ENCODE results near the gene KIF1A. TPM values are rescaled to one million over a fixed set of nuclear protein-coding genes. Genes with fewer than 3 reads are reported as not detected.

Gene KIF1A
- total RNA-seq, 1 donor from 2014 or later = 29.9 TPM

DNA sequence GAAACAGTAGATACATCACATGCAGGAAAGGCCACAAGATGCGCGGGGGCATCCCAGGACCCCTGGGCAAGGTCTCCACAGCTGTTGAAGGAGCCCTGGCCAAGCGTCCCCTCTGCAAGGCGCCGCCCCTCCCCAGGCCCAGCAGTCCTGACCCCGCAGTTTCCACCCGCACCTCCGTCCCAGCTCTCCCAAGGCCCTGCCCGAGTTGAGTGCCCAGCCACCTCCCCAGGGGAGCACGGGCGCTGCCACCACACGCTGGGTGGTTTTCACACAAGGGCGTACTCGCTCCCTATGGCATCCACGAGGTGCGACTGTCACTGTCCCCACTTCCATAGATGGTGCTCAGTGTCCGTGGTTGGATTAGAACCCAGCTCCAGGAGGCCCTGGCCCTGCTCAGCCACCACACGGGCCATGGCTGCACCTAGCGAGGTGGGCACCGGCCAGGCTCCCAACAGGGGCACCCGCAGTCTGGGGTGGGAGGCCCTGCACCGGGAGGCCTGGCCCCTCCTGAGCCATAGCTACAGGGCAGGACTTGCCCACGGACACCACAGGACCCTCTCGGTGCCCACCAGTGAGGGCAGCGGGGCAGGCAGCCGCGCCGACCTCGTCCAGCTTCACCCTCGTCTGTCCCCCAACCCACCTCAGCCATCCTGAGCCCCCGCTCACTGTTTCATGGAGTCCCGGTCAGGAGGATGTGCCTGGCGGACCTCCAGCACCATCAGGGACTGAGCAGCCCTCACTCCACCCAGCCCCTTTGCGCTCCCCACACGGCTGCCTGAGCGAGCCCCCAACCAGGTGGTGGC, 36.0 kb downstream of the KIF1A start:
- Histone ChIP-seq H4K20me1 (ENCODE audit: low read depth) (no peaks in the 10 kb centered on the region), H3K4me2 (no peak overlapping the region), H3K79me2 (ENCODE audit: low read depth) (no peaks in the 10 kb centered on the region), H3K36me3 (no peaks in the 10 kb centered on the region), H3K4me1 (no peaks in the 10 kb centered on the region), H3K27ac (no peak overlapping the region), H3K4me3 (no peak overlapping the region), H3K9ac (no peak overlapping the region), H3K9me3 (ENCODE audit: low read depth) (no peaks in the 10 kb centered on the region), H3F3A (ENCODE audit: low read depth) (no peaks in the 10 kb centered on the region), H2AFZ (replicated peaks) (no peak overlapping the region), H3K27me3 (no peaks in the 10 kb centered on the region)
- Mint-ChIP-seq H3K36me3 (no peaks in the 10 kb centered on the region), H3K27ac (no peak overlapping the region), H3K4me1 (no peaks in the 10 kb centered on the region), H3K9me3 (no peaks in the 10 kb centered on the region), H3K4me3 (no peak overlapping the region), H3K27me3 (ENCODE audit: insufficient read depth, low read depth) (peaks cover 4% of the 10 kb centered on the region)
- no peak for DNase-seq (ENCODE audit: low spot score)
- TF ChIP-seq, protein P1, sequence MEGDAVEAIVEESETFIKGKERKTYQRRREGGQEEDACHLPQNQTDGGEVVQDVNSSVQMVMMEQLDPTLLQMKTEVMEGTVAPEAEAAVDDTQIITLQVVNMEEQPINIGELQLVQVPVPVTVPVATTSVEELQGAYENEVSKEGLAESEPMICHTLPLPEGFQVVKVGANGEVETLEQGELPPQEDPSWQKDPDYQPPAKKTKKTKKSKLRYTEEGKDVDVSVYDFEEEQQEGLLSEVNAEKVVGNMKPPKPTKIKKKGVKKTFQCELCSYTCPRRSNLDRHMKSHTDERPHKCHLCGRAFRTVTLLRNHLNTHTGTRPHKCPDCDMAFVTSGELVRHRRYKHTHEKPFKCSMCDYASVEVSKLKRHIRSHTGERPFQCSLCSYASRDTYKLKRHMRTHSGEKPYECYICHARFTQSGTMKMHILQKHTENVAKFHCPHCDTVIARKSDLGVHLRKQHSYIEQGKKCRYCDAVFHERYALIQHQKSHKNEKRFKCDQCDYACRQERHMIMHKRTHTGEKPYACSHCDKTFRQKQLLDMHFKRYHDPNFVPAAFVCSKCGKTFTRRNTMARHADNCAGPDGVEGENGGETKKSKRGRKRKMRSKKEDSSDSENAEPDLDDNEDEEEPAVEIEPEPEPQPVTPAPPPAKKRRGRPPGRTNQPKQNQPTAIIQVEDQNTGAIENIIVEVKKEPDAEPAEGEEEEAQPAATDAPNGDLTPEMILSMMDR (IDR thresholded peaks at IDR 0.05) = no peak
- no peak for TF ChIP-seq EZH2 (IDR thresholded peaks at IDR 0.05)
- TF ChIP-seq EZH2phosphoT487 (IDR thresholded peaks at IDR 0.05) = no peak

DNA sequence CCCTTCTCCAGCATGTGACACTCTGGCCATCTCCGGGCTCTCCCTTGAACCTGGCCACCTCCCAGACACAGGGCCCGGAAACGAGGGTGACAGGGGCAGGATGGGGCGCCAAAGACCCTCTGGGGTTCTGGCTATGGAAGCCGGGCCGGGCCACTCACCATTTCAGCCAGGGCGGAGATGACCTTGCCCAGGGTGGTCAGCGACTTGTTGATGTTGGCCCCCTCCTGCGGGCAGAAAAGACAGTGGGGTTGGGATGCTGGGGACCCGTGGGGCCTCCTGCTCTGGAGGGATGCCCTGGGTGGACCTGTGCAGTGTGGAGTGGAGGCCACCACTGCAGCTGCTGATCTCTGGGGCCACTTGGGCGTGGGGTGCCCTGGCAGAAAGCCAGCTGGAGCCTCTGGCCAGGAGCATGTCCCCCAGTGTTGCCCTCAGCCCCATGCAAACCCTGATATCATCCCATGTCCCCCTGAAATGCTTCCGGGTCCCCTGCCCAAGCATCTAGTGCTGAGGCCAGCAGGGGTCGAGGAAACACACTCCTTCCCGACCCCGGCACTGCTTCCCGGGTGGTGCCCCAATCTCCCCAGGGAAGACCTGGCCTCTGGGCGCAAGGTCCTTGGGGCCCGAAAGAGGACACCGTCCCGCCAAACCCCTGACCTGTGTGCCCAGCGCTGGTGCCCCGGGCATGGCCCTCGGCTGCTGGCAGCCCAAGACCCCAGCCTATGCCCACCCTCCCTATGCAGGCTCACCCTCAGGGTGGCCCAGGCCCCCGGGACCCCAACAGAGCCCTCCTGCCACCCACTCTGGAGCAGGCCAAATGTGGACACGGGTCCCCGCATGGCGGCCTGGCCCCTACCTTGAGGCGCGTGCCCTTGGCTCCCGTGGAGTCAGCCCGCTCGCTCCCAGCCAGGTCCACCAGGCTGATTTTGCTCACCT, 36.9 kb downstream of the KIF1A start:
- DNase-seq (ENCODE audit: low spot score) = no peak

DNA sequence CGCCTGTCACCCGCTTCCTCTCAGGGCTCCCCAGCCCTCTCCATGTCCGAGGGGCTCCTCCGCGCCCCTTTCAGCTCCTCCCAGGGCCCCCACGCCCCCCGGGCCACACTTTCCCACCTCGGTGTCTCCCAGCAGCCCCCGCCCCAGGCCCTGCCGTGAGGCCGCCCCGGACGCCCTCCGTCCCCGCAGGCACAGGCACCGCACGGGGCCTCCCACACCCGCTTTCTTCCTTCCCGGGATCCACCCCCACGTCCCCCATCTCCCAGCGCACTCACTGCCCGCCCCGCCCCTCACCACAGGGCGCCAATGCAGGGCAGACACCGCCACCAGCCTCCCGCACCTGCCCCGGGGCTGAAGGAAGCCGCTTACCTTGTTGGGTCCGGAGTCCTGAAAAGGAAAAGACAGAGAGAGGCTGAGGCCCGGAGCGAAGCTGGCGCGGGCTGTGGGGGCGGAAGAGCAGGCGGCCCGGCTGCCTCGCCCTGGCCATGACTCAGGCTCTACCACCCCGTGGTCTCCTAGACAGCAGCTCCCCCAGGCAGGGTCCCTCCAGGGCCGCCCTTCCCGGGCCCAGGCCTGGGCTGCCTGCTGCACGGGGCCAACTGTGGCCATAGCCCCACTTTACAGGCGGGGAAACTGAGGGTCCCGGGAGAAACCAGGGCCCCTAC, 37.7 kb downstream of the KIF1A start:
- Histone ChIP-seq H4K20me1 (ENCODE audit: low read depth) (no peaks in the 10 kb centered on the region), H3K4me2 (no peak overlapping the region), H3K27me3 (no peaks in the 10 kb centered on the region), H3K4me1 (no peaks in the 10 kb centered on the region), H3K27ac (no peak overlapping the region), H3K9me3 (ENCODE audit: low read depth) (no peaks in the 10 kb centered on the region), H3K4me3 (no peak overlapping the region), H3K36me3 (no peaks in the 10 kb centered on the region), H2AFZ (replicated peaks) (no peak overlapping the region), H3K9ac (no peak overlapping the region), H3K79me2 (ENCODE audit: low read depth) (no peaks in the 10 kb centered on the region), H3F3A (ENCODE audit: low read depth) (no peaks in the 10 kb centered on the region)
- TF ChIP-seq, protein P1 (IDR thresholded peaks at IDR 0.05) = no peak
- TF ChIP-seq EZH2 (IDR thresholded peaks at IDR 0.05) (no peak), EZH2phosphoT487 (IDR thresholded peaks at IDR 0.05) (no peak)
- H3K9me3 Mint-ChIP-seq = no peaks in the 10 kb centered on the region
- no peak overlapping the region for H3K27ac Mint-ChIP-seq
- no peak for DNase-seq (ENCODE audit: low spot score)
- no peak overlapping the region for H3K4me3 Mint-ChIP-seq
- H3K4me1 Mint-ChIP-seq = no peaks in the 10 kb centered on the region
- no peaks in the 10 kb centered on the region for H3K27me3 Mint-ChIP-seq (ENCODE audit: insufficient read depth, low read depth)
- H3K36me3 Mint-ChIP-seq = no peaks in the 10 kb centered on the region

More for the DNA sequence above, 36.9 kb downstream of the KIF1A start:
- H3K9me3 ChIP-seq (ENCODE audit: low read depth) = no peaks in the 10 kb centered on the region
- no peak overlapping the region for H2AFZ ChIP-seq (replicated peaks)
- H3K4me1 Mint-ChIP-seq = no peaks in the 10 kb centered on the region
- no peak overlapping the region for H3K9ac ChIP-seq
- no peaks in the 10 kb centered on the region for H3K36me3 ChIP-seq
- H4K20me1 ChIP-seq (ENCODE audit: low read depth) = no peaks in the 10 kb centered on the region
- no peaks in the 10 kb centered on the region for H3K36me3 Mint-ChIP-seq
- H3K4me3 Mint-ChIP-seq = no peak overlapping the region
- no peaks in the 10 kb centered on the region for H3K79me2 ChIP-seq (ENCODE audit: low read depth)
- H3F3A ChIP-seq (ENCODE audit: low read depth) = no peaks in the 10 kb centered on the region
- H3K27me3 ChIP-seq = no peaks in the 10 kb centered on the region
- H3K4me3 ChIP-seq = no peak overlapping the region
- no peaks in the 10 kb centered on the region for H3K4me1 ChIP-seq
- H3K9me3 Mint-ChIP-seq = no peaks in the 10 kb centered on the region
- no peak overlapping the region for H3K4me2 ChIP-seq
- H3K27ac Mint-ChIP-seq = no peak overlapping the region
- TF ChIP-seq EZH2phosphoT487 (IDR thresholded peaks at IDR 0.05) (no peak), EZH2 (IDR thresholded peaks at IDR 0.05) (no peak)
- TF ChIP-seq, protein P1 (IDR thresholded peaks at IDR 0.05) = no peak
- no peaks in the 10 kb centered on the region for H3K27me3 Mint-ChIP-seq (ENCODE audit: insufficient read depth, low read depth)
- H3K27ac ChIP-seq = no peak overlapping the region
